HUES64 (cell line): ENCODE measurements around the gene CENPP.
"Not testable (repeated sequence)": the region's sequence is repeated elsewhere in the genome, so short reads cannot be mapped to it uniquely, and the experiment has no call there.

ENCODE experiments used
- H3K27ac ChIP-seq: 2 replicates; pipeline ENCODE4 v1.7.0; 2013; ENCODE audit warnings: low read depth, low read length, inconsistent platforms
- H3K27me3 ChIP-seq: 2 replicates; pipeline ENCODE4 v1.6.1; 2013; ENCODE audit warnings: mild to moderate bottlenecking, low read length; ENCODE audit not compliant: insufficient read depth
- H3K36me3 ChIP-seq: 2 replicates; pipeline ENCODE4 v1.6.1; 2013; ENCODE audit warnings: mild to moderate bottlenecking, low read length; ENCODE audit not compliant: insufficient read depth
- H3K4me1 ChIP-seq: 2 replicates; pipeline ENCODE4 v1.6.1; 2013; ENCODE audit warnings: mild to moderate bottlenecking, low read length, moderate library complexity; ENCODE audit not compliant: insufficient read depth
- H3K4me3 ChIP-seq: 2 replicates; pipeline ENCODE4 v1.5.1; 2013; ENCODE audit warnings: mild to moderate bottlenecking, low read length, moderate library complexity
- H3K9ac ChIP-seq: 2 replicates; pipeline ENCODE4 v1.6.1; 2013; ENCODE audit warnings: mild to moderate bottlenecking, low read depth, low read length
- H3K9me3 ChIP-seq: 2 replicates; pipeline ENCODE4 v1.6.1; 2013; ENCODE audit warnings: low read depth, low read length; ENCODE audit not compliant: insufficient read depth
- WGBS: fragments of 150-250, 120-280 bp; methylation state at CpG from one replicate; pipeline ENCODE4 v1.1.7; 2013; ENCODE audit warnings: missing lambda C conversion rate; 5-methylcytosine and 5-hydroxymethylcytosine counted together

CENPP gene

GRCh38 chr9:92550765-92551164, 225.0 kb downstream of the CENPP start:
- Histone ChIP-seq H3K27ac (no peak overlapping the region), H3K9ac (no peak overlapping the region), H3K27me3 (no peaks in the 10 kb centered on the region), H3K9me3 (no peaks in the 10 kb centered on the region), H3K4me1 (no peaks in the 10 kb centered on the region), H3K4me3 (no peak overlapping the region), H3K36me3 (no peaks in the 10 kb centered on the region)
- whole genome bisulfite sequencing = 95% methylated on average over 2 of the region's 2 CpGs

GRCh38 chr9:92558612-92559374, 233.0 kb downstream of the CENPP start:
- Histone ChIP-seq H3K9me3 (no peaks in the 10 kb centered on the region), H3K27me3 (no peaks in the 10 kb centered on the region), H3K36me3 (no peaks in the 10 kb centered on the region), H3K27ac (no peak overlapping the region), H3K9ac (no peak overlapping the region), H3K4me3 (no peak overlapping the region), H3K4me1 (peaks cover 14% of the 10 kb centered on the region)
- 92% methylated on average over 16 of the region's 16 CpGs for WGBS

GRCh38 chr9:92561374-92562330, 235.9 kb downstream of the CENPP start:
- H3K27ac ChIP-seq = no peak overlapping the region
- no peak overlapping the region for H3K9ac ChIP-seq
- no peaks in the 10 kb centered on the region for H3K9me3 ChIP-seq
- no peaks in the 10 kb centered on the region for H3K27me3 ChIP-seq
- peaks cover 14% of the 10 kb centered on the region for H3K4me1 ChIP-seq
- no peak overlapping the region for H3K4me3 ChIP-seq
- H3K36me3 ChIP-seq = no peaks in the 10 kb centered on the region
- 94% methylated on average over 5 of the region's 5 CpGs for WGBS

- Histone ChIP-seq H3K27ac (no peak overlapping the region), H3K9me3 (no peaks in the 10 kb centered on the region), H3K4me1 (peaks cover 14% of the 10 kb centered on the region), H3K9ac (no peak overlapping the region), H3K27me3 (no peaks in the 10 kb centered on the region), H3K4me3 (no peak overlapping the region), H3K36me3 (no peaks in the 10 kb centered on the region)
- 100% methylated on average over 3 of the region's 5 CpGs for WGBS
These were observed 236.8 kb downstream of the CENPP start for GRCh38 chr9:92562461-92562967.

- Histone ChIP-seq H3K9me3 (no peaks in the 10 kb centered on the region), H3K9ac (no peak overlapping the region), H3K27ac (no peak overlapping the region), H3K4me1 (peaks cover 12% of the 10 kb centered on the region), H3K36me3 (no peaks in the 10 kb centered on the region), H3K4me3 (no peak overlapping the region), H3K27me3 (no peaks in the 10 kb centered on the region)
- WGBS = 94% methylated on average over 3 of the region's 3 CpGs
These were observed 237.7 kb downstream of the CENPP start for GRCh38 chr9:92563116-92564100.

GRCh38 chr9:92564504-92564903, 238.8 kb downstream of the CENPP start:
- Histone ChIP-seq H3K9me3 (no peaks in the 10 kb centered on the region), H3K4me3 (no peak overlapping the region), H3K9ac (no peak overlapping the region), H3K36me3 (no peaks in the 10 kb centered on the region), H3K27ac (no peak overlapping the region), H3K27me3 (no peaks in the 10 kb centered on the region), H3K4me1 (peaks cover 5% of the 10 kb centered on the region)

- Histone ChIP-seq H3K36me3 (no peaks in the 10 kb centered on the region), H3K4me1 (peaks cover 5% of the 10 kb centered on the region), H3K27ac (no peak overlapping the region), H3K27me3 (no peaks in the 10 kb centered on the region), H3K9me3 (no peaks in the 10 kb centered on the region), H3K9ac (no peak overlapping the region), H3K4me3 (no peak overlapping the region)
- WGBS = 97% methylated on average over 2 of the region's 2 CpGs
These were observed 239.2 kb downstream of the CENPP start for GRCh38 chr9:92564982-92565381.

- not testable (repeated sequence) for H3K9me3 ChIP-seq, H3K36me3 ChIP-seq, H3K4me3 ChIP-seq, H3K4me1 ChIP-seq, H3K27me3 ChIP-seq, H3K27ac ChIP-seq, H3K9ac ChIP-seq
- 98% methylated on average over 2 of the region's 2 CpGs for WGBS
These were observed 246.1 kb downstream of the CENPP start for GRCh38 chr9:92571871-92572270.

GRCh38 chr9:92573612-92574011, 247.9 kb downstream of the CENPP start:
- WGBS = 93% methylated on average over 14 of the region's 14 CpGs
- not testable (repeated sequence) for H3K27me3 ChIP-seq, H3K4me3 ChIP-seq, H3K4me1 ChIP-seq, H3K36me3 ChIP-seq, H3K27ac ChIP-seq, H3K9ac ChIP-seq, H3K9me3 ChIP-seq

GRCh38 chr9:92576175-92576574, 250.4 kb downstream of the CENPP start:
- no peaks in the 10 kb centered on the region for H3K36me3 ChIP-seq
- no peak overlapping the region for H3K4me3 ChIP-seq
- 90% methylated on average over 1 of the region's 1 CpG for WGBS

More at GRCh38 chr9:92576175-92576574, 250.4 kb downstream of the CENPP start:
- Histone ChIP-seq H3K4me1 (no peaks in the 10 kb centered on the region), H3K9me3 (no peaks in the 10 kb centered on the region), H3K27ac (no peak overlapping the region), H3K9ac (no peak overlapping the region), H3K27me3 (no peaks in the 10 kb centered on the region)
